Astrocyte (in vitro differentiated cells and primary cell): ENCODE measurements around the gene NUP62. TPM values are rescaled to one million over a fixed set of nuclear protein-coding genes. Genes with fewer than 3 reads are reported as not detected.
"Not testable (repeated sequence)": the region's sequence is repeated elsewhere in the genome, so short reads cannot be mapped to it uniquely, and the experiment has no call there.

Experiments used
- DNase-seq: peaks from one replicate; pipeline ENCODE4 v3.0.0-alpha.2; 2010; ENCODE audit warnings: low read depth
- FAIRE-seq: peaks from 2 replicates; lab custom pipeline; 2011; peaks lifted over from hg19 to GRCh38; lab: Jason Lieb, UNC
- H2AFZ ChIP-seq: 2 replicates; pipeline ENCODE4 v1.6.0; 2012; ENCODE audit warnings: low read depth, low read length, inconsistent platforms
- H3K27ac ChIP-seq: 2 replicates; pipeline ENCODE4 v1.5.1; 2011; ENCODE audit warnings: low read depth, low read length, inconsistent platforms
- H3K27me3 ChIP-seq: 2 replicates; pipeline ENCODE4 v1.6.0; 2011; ENCODE audit warnings: low read length, inconsistent platforms; ENCODE audit not compliant: insufficient read depth
- H3K36me3 ChIP-seq: 2 replicates; pipeline ENCODE4 v1.5.1; 2011; ENCODE audit warnings: low read length, inconsistent platforms; ENCODE audit not compliant: insufficient read depth
- H3K4me1 ChIP-seq: 2 replicates; pipeline ENCODE4 v1.5.1; 2011; ENCODE audit warnings: low read length, inconsistent platforms; ENCODE audit not compliant: insufficient read depth
- H3K4me2 ChIP-seq: 2 replicates; pipeline ENCODE4 v1.6.0; 2012; ENCODE audit warnings: low read length, inconsistent platforms
- H3K4me3 ChIP-seq: 2 replicates; pipeline ENCODE4 v1.5.1; 2011; ENCODE audit warnings: low read depth, mild to moderate bottlenecking, low read length, inconsistent platforms; ENCODE audit not compliant: insufficient read depth
- H3K79me2 ChIP-seq: 2 replicates; pipeline ENCODE4 v1.6.0; 2012; ENCODE audit warnings: mild to moderate bottlenecking, low read length, inconsistent platforms; ENCODE audit not compliant: insufficient read depth
- H3K9ac ChIP-seq: 2 replicates; pipeline ENCODE4 v1.6.0; 2012; ENCODE audit warnings: mild to moderate bottlenecking, low read length, inconsistent platforms
- H3K9me3 ChIP-seq: 2 replicates; pipeline ENCODE4 v1.5.1; 2012; ENCODE audit warnings: low read depth, mild to moderate bottlenecking, low read length, inconsistent platforms; ENCODE audit not compliant: insufficient read depth
- H4K20me1 ChIP-seq: 2 replicates; pipeline ENCODE4 v1.6.0; 2012; ENCODE audit warnings: low read length, inconsistent platforms; ENCODE audit not compliant: insufficient read depth
- H3K27ac Mint-ChIP-seq: one replicate; pipeline ENCODE4 v1.8.0; 2021; ENCODE audit warnings: mild to moderate bottlenecking, mixed read lengths; ENCODE audit not compliant: unreplicated experiment
- H3K27me3 Mint-ChIP-seq: one replicate; pipeline ENCODE4 v1.8.0; 2021; ENCODE audit warnings: low read depth, mixed read lengths; ENCODE audit not compliant: unreplicated experiment
- H3K36me3 Mint-ChIP-seq: one replicate; pipeline ENCODE4 v1.8.0; 2021; ENCODE audit warnings: low read depth, mixed read lengths; ENCODE audit not compliant: unreplicated experiment
- H3K4me1 Mint-ChIP-seq: one replicate; pipeline ENCODE4 v1.8.0; 2021; ENCODE audit warnings: low read depth, mixed read lengths; ENCODE audit not compliant: unreplicated experiment
- H3K4me3 Mint-ChIP-seq: one replicate; pipeline ENCODE4 v1.8.0; 2021; ENCODE audit warnings: mild to moderate bottlenecking, moderate library complexity, mixed read lengths; ENCODE audit not compliant: unreplicated experiment
- H3K9me3 Mint-ChIP-seq: one replicate; pipeline ENCODE4 v1.8.0; 2021; ENCODE audit warnings: mild to moderate bottlenecking, mixed read lengths; ENCODE audit not compliant: unreplicated experiment
- EZH2 ChIP-seq: IDR thresholded peaks from 2 replicates; pipeline ENCODE4 v1.6.1; 2012; ENCODE audit warnings: mild to moderate bottlenecking, low read length, inconsistent platforms; ENCODE audit not compliant: insufficient read depth
- total RNA-seq: library from RNA; stranded (reverse); gene quantifications from 2 replicates; pipeline ENCODE4 v1.2.1, GENCODE V29; 2021
- TF ChIP-seq, protein P1 (sequence below): IDR thresholded peaks from 2 replicates; pipeline ENCODE4 v1.5.1; 2011; ENCODE audit warnings: low read depth, mild to moderate bottlenecking, inconsistent platforms, low read length, moderate library complexity; ENCODE audit not compliant: insufficient read depth

NUP62 gene
- total RNA-seq, 1 donor from 2014 or later = 49.5 TPM

DNA sequence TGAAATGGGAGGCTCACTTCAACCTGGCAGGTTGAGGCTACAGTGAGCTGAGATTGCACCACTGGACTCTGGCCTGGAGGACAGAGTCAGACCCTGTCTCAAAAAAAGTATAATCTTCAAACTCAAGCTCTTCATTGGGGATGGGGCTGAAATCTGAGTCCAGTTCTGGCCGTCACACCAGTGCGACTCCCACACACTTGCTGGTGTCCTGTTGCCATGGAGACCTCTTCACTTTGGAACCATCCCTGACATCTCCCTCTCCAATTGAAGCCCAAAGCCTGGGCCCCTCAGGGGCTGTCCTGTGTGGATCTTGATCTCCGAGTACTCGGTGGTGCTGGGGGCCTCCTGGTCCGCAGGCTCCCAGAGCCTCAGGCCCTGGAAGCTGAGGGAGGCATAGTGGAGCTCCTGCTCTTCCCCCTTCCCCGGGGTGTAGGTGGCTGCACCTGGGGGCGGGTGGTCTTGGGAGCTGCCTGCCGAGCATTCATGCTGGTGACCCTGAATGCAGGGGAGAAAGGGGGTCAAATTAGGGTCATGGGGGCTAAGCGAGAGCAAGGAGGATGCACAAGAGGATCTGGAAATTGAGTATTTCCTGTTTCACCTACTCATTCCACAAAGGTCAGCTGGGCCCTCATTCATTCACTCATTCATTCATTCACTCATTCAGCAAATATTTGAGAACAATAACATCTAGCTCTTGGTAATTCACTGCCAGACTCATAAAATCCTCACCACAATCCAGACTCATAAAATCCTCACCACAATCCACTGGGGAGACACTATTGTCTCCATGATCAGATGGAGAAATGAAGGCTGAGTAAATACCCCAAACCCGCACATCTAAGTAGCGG is 20.7 kb upstream of the NUP62 start:
- TF ChIP-seq, protein P1, sequence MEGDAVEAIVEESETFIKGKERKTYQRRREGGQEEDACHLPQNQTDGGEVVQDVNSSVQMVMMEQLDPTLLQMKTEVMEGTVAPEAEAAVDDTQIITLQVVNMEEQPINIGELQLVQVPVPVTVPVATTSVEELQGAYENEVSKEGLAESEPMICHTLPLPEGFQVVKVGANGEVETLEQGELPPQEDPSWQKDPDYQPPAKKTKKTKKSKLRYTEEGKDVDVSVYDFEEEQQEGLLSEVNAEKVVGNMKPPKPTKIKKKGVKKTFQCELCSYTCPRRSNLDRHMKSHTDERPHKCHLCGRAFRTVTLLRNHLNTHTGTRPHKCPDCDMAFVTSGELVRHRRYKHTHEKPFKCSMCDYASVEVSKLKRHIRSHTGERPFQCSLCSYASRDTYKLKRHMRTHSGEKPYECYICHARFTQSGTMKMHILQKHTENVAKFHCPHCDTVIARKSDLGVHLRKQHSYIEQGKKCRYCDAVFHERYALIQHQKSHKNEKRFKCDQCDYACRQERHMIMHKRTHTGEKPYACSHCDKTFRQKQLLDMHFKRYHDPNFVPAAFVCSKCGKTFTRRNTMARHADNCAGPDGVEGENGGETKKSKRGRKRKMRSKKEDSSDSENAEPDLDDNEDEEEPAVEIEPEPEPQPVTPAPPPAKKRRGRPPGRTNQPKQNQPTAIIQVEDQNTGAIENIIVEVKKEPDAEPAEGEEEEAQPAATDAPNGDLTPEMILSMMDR = no peak
- TF ChIP-seq EZH2 = no peak
- no peak overlapping the region for H3K4me2 ChIP-seq
- H3K9me3 Mint-ChIP-seq = peaks cover 9% of the 10 kb centered on the region
- H3K4me3 Mint-ChIP-seq = no peak overlapping the region
- H3K27me3 ChIP-seq = peaks cover 3% of the 10 kb centered on the region
- no peak for FAIRE-seq
- H3K27me3 Mint-ChIP-seq = peaks cover 20% of the 10 kb centered on the region
- H3K9ac ChIP-seq = no peak overlapping the region
- no peaks in the 10 kb centered on the region for H3K4me1 Mint-ChIP-seq
- no peaks in the 10 kb centered on the region for H4K20me1 ChIP-seq
- H2AFZ ChIP-seq = no peak overlapping the region
- no peaks in the 10 kb centered on the region for H3K4me1 ChIP-seq
- no peak overlapping the region for H3K4me3 ChIP-seq
- H3K27ac ChIP-seq = no peak overlapping the region
- no peaks in the 10 kb centered on the region for H3K9me3 ChIP-seq
- no peaks in the 10 kb centered on the region for H3K36me3 Mint-ChIP-seq
- no peaks in the 10 kb centered on the region for H3K79me2 ChIP-seq
- no peak for DNase-seq
- H3K36me3 ChIP-seq = no peaks in the 10 kb centered on the region
- H3K27ac Mint-ChIP-seq = peak overlapping the region; percentile 34

DNA sequence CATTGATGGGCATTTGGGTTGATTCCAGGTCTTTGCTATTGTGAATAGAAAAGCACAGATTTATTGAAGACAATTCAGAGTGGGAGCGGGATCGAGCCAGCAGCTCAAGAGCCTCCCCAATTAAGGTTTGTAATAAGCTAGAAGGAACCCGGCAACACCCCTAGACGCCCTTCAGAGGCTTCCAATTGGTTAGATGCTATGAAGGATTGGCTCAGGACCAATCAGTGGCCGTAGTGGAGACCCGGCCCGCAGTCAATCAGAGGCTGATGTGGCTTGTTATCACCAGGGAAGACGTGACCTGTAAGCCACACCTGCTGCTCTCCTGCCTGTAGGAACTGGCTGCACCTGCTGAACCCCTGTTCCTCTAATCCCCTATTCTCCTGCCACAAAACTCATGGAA is 17.1 kb upstream of the NUP62 start:
- Histone ChIP-seq H3K4me2 (no peak overlapping the region), H2AFZ (no peak overlapping the region), H3K9ac (no peak overlapping the region), H3K4me3 (no peak overlapping the region), H3K4me1 (no peaks in the 10 kb centered on the region), H3K79me2 (no peaks in the 10 kb centered on the region), H4K20me1 (no peaks in the 10 kb centered on the region), H3K27ac (no peak overlapping the region), H3K36me3 (no peaks in the 10 kb centered on the region), H3K9me3 (no peaks in the 10 kb centered on the region), H3K27me3 (no peaks in the 10 kb centered on the region)
- no peak overlapping the region for H3K4me3 Mint-ChIP-seq
- H3K27me3 Mint-ChIP-seq = peaks cover 20% of the 10 kb centered on the region
- peaks cover 6% of the 10 kb centered on the region for H3K9me3 Mint-ChIP-seq
- H3K4me1 Mint-ChIP-seq = no peaks in the 10 kb centered on the region
- no peak for FAIRE-seq
- no peak for TF ChIP-seq EZH2
- TF ChIP-seq, protein P1 = no peak
- no peak overlapping the region for H3K27ac Mint-ChIP-seq
- no peaks in the 10 kb centered on the region for H3K36me3 Mint-ChIP-seq
- no peak for DNase-seq

DNA sequence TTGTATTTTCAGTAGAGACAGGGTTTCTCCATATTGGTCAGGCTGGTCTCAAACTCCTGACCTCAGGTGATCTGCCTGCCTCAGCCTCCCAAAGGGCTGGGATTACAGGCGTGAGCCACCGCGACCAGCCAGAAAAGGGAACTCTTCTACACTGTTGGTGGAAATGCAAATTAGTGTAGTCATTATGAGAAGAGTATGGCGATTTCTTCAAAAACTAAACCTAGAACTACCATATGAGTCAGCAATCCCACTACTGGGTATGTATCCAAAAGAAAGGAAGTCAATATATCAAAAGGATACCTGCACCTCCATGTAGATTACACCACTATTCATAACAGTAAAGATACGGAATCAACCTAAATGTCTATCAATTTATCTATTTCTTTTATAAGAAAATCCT is 15.3 kb upstream of the NUP62 start:
- not testable (repeated sequence) for H2AFZ ChIP-seq, H3K9ac ChIP-seq, DNase-seq, H3K4me3 ChIP-seq, FAIRE-seq, H3K4me1 Mint-ChIP-seq, H3K27ac Mint-ChIP-seq, H3K79me2 ChIP-seq, H3K36me3 Mint-ChIP-seq, H3K9me3 Mint-ChIP-seq, H4K20me1 ChIP-seq, H3K9me3 ChIP-seq, H3K36me3 ChIP-seq, H3K27ac ChIP-seq, H3K27me3 ChIP-seq, H3K4me3 Mint-ChIP-seq, H3K4me2 ChIP-seq, H3K4me1 ChIP-seq
- H3K27me3 Mint-ChIP-seq = peaks cover 15% of the 10 kb centered on the region
